Stimulated activated CD4-positive, alpha-beta T cell treated with anti-CD3 and anti-CD28 coated beads, Interleukin-1b, Interleukin-23, amount 100 ng/mL, for 1 hour (primary cell): ENCODE measurements around the gene CAVIN1.
"Not testable (repeated sequence)": the region's sequence is repeated elsewhere in the genome, so short reads cannot be mapped to it uniquely, and the experiment has no call there.

Experiments used
- DNase-seq, 2 donors: peaks; one replicate each; pipeline ENCODE4 v3.0.0-alpha.2; 2020; ENCODE audit warnings: low read depth in 2 of 2

The CAVIN1 gene

GRCh38 chr17:42405076-42405475, 18.0 kb downstream of the CAVIN1 start:
- DNase-seq, result no peak

DNA sequence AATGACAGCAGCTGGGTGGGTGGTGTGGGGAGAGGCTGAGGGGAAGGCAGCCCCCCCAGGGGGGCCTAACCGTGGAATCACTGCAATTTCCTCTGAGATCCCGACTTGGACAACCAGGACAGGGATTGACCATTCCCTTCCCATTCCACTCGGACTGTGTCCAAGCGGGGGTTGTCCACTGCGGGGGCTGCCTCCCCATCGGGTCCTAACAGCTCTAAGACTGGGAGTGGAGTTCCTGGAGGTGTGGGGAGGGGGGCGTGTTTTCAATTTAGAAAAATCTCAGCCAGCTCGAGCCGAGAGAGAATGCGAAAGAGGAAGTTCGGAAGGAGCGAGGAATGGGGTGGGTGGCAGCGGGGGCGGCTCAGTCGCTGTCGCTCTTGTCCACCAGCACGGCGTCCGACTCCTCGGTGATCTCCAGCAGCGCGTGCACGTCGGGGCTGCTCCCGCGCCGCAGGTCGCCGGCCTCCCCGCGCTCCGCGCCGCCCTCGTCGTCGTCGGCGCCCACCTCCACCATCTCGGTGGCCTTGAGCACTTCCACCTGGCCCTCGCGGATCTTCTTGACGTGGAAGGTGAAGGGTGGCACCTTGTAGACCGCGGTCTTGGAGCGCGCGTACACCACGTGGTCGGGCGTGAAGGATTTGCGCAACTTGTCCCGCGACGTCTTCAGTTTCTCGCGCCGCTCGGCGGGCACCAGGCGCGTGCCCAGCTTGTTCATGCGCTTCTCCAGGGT, 18.6 kb downstream of the CAVIN1 start:
- DNase-seq, result no peak

GRCh38 chr17:42403150-42403549, 19.9 kb downstream of the CAVIN1 start:
- peak in 1 of 2 donors; percentile 34 for DNase-seq

DNA sequence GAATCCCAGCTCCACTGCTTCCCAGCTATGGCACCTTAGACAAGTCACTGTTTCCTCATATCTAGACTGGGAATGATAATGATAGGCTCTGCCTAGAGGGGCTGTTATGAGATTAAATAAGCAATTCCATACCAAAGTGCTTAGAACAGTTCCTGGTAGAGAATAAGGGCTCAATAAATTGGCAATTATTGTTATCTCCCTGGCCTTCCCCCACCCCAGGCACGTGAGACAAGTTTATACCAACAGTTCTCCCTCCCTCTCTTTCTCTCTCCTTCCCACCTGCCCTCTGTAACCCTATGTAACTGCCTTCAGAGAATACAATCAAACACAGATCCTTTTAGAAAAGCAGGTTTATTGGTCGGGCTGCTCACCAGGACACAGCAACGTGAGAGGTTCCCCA, 20.9 kb downstream of the CAVIN1 start:
- DNase-seq, result no peak

DNA sequence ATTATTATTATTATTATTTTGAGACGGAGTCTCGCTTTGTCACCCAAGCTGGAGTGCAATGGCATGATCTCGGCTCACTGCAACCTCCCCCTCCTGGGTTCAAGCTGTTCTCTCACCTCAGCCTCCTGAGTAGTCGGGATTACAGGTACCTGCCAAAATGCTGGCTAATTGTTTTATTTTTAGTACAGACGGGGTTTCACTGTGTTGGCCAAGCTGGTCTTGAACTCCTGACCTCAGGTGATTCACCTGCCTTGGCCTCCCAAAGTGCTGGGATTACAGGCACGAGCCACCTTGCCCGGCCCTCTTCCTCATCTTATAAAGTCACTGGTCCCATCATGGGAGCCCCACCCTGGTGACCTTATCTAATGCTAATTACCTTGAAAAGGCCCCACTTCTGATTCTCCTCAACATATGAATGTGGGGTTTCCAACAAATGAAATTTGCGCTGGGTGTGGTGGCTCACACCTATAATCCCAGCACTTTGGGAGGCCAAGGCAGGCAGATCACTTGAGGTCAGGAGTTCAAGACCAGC, 22.1 kb downstream of the CAVIN1 start:
- DNase-seq, result not testable (repeated sequence)

DNA sequence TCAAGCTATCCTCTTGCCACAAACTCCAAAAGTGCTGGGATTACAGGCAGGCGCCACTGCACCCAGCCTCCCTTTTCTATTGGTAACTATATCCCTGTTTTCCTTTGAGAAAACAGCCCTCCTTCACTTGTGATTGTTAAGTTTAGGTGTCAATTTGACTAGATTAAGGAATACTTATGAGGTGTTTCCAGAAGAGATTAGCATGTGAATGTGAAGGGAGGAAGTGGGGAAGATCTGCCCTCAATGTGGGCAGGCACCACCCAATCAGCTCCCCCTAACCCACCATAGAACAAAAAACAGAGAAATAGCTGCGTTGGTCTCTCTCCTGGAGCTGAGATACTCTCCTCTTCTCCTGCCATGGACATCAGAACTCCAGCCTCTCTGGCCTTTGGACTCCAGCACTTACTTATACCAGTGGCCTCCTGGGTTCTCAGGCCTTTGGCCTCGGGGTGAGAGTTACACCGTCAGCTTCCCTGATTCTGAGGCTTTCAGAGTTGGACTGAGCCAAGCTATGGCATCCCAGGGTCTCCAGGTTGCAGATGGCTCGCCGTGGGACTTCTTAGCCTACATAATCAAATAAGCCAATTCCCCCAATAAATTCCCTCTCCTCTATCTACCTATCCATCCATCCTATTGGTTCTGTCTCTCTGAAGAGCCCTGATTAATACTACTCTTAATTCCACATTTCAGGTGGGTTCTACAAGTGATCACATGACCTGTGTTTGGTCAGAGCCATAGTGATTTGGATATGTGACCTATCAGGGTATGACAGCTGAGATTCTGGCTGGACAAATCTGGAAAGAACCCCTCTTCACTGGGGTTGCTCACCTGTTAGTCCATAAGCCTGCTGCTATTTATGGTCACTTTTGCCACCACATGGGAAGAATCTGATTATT, 22.9 kb downstream of the CAVIN1 start:
- DNase-seq, result no peak

DNA sequence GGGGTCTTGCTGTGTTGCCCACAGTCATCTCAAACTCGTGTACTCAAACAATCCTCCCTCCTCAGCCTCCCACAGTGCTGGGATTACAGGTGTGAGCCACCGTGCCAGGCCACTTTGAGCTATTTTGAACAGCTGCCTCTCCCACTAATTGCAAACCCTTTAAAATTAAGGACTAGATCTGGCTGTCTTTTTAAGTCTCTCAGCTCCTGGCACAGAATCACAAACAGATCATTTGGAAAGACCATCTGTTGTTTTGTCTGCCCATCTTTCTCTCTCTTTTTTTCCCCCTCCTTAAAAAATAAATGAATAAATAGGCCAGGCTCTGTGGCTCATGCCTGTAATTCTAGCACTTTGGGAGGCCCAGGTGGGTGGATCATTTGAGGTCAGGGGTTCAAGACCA, 23.9 kb downstream of the CAVIN1 start:
- DNase-seq, result no peak

DNA sequence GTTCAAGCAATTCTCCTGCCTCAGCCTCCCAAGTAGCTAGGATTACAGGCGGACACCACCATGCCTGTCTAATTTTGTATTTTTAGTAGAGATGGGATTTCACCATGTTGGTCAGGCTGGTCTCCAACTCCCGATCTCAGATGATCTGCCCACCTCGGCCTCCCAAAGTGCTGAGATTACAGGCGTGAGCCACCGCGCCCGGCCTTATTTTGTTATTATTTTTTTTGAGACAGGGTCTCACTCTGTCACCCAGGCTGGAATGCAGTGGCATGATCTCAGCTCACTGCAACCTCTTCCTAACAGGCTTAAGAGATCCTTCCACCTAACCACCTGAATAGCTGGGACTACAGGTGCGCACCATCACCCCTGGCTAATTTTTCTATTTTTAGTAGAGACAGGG, 27.5 kb downstream of the CAVIN1 start:
- DNase-seq, result not testable (repeated sequence)

- DNase-seq, result no peak
Measured at GRCh38 chr17:42394838-42395237, 28.2 kb downstream of the CAVIN1 start.

GRCh38 chr17:42392692-42393415, 30.2 kb downstream of the CAVIN1 start:
- DNase-seq, result no peak

GRCh38 chr17:42391439-42391838, 31.6 kb downstream of the CAVIN1 start:
- not testable (repeated sequence) for DNase-seq

DNA sequence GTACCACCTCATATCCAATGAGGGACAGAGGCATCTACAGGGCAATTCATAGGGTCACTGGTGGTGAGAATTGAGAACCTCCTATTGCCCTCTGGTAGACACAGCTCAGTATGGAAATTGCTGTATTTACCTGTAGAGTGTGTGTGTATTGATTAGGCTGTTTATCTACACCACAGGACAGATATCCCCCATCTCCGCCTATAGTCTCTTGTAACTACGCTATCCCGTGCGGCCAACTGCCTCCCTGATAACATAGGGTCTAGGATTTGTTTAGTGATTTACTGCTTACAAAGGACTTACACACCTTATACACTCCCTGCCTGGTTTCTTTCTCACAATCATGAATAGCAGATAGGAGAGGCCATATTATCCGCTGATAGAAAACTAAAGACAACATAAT, 33.2 kb downstream of the CAVIN1 start:
- DNase-seq, result no peak

DNA sequence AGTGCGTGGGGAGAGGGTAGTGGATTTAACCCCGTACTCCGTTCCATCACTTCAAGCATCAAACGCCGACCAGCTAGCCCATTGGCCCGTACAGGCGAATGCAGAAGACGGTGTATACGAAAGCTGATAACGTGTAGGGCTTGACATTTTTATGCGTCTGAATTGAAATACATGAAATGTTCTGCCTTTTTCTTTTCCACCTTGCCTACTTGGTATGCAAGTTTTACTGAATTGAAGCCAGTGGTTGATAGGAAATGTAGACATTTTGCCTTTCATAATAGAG, 34.0 kb downstream of the CAVIN1 start:
- no peak for DNase-seq

GRCh38 chr17:42388381-42389134, 34.5 kb downstream of the CAVIN1 start, which contains the start of gene STAT3:
TSS of gene STAT3 (minus strand) at chr17:42388442. CDS start at chr17:42348516, 39,926 bp downstream.
- DNase-seq, result peak; percentile 100

- DNase-seq, result no peak
Measured at GRCh38 chr17:42387661-42388380, 35.2 kb downstream of the CAVIN1 start.

- DNase-seq, result no peak
Measured at GRCh38 chr17:42386777-42387657, 36.0 kb downstream of the CAVIN1 start.

DNA sequence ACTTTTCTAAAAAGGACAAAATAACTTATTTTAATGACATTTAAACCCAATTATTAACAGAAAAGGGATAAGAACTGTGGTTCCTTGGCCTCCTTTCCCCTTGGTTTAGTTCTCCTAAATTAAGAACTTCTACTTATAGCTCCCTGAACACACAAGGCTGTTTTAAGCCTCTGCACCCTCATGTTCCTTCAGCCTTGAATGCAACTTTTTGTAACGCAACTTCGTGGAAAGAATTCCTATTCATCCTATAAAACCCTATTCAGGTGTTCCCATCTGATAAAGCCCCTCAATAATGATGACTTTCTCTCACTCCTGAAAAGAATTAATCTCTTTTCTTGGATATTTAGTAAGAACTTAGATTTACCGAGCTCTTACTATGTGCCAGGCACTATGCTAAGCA, 41.2 kb downstream of the CAVIN1 start:
- DNase-seq, result no peak

GRCh38 chr17:42380935-42381334, 42.1 kb downstream of the CAVIN1 start:
- no peak for DNase-seq

- DNase-seq, result no peak
Measured at GRCh38 chr17:42378959-42379594, 44.0 kb downstream of the CAVIN1 start.
